Mucosa of gallbladder (tissue), 1 donor: ENCODE results near the gene PRRT4. TPM values are rescaled to one million over a fixed set of nuclear protein-coding genes. Genes with fewer than 3 reads are reported as not detected.

Experiments used
- DNase-seq: peaks from one replicate; pipeline ENCODE4 v3.0.0-alpha.2; 2020; ENCODE audit warnings: low spot score
- total RNA-seq: library from RNA; stranded (reverse); gene quantifications from one replicate; pipeline ENCODE4 v1.2.1, GENCODE V29; 2021
- donor health status: DM: no; HTN: no; CAD: no.

PRRT4 gene
- total RNA-seq, 1 donor from 2014 or later = 0.63 TPM

DNA sequence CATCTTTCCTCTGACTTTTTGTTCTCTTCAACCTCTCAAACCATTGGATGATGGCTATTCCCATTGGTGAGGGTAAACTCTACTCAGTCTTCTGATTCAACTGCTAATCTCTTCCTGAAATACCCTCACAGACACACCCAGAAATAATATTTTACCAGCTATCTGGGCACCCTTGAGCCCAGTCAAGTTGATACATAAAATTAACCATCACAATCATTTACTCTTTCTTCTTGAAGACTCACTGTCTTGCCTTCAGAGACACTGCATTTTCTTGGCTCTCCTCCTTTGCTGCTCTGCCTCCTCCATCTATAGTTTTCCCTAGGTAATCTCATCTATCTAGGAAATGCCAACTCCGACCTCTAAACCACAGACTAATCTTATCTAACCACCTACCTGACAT lies 12.6 kb upstream of the PRRT4 start:
- DNase-seq = no peak

DNA sequence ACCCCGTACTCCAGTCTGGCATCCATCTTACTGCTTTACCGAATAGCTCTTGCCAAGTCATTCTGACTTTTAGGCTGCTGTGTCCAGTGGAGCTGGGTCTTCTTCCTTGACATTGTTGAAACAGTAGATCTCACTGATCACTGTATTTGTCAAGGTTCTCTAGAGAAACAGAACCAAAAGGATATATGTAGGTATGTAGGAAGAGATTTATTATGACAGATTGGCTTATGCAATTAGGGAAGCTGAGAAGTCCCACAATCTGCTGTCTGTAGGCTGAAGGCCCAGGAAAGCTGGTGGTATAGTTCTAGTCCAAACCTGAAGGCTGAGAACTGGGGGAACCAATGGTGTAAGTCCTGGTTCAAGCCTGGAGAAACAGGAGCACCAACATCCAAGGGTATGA lies 12.1 kb upstream of the PRRT4 start:
- DNase-seq = no peak

DNA sequence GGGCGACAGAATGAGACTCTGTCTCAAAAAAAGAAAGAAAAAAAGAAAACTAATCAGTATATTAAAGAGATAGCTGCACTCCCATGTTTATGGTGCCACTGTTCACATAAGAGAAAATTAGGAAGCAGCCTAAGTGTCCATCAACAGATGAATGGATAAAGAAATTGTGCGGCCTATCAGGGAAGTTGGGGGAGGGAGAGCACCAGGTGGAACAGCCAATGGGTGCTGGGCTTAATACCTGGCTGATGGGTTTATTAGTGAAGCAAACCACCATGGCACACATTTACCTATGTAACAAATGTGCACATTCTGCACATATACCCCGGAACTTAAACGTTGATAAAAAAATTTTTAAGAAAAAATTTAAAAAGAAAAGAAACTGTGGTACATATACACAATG lies 9.0 kb upstream of the PRRT4 start:
- DNase-seq = no peak

DNA sequence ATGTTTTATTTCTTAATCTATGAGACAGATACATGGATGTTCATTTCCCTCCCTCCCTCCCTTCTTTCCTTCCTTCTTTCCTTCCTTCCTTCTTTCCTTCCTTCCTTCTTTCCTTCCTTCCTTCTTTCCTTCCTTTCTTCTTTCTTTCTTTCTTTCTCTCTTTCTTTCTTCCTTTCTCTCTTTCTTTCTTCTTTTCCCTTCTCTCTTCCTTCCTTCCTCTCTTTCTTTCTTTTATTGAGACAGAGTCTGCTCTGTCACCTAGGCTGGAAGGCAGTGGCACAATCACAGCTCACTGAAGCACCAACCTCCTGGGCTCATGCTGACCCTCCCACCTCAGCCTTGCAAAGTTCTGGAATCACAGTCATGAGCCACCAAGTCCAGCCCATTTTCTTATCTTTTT lies 5.5 kb upstream of the PRRT4 start:
- DNase-seq = no peak

DNA sequence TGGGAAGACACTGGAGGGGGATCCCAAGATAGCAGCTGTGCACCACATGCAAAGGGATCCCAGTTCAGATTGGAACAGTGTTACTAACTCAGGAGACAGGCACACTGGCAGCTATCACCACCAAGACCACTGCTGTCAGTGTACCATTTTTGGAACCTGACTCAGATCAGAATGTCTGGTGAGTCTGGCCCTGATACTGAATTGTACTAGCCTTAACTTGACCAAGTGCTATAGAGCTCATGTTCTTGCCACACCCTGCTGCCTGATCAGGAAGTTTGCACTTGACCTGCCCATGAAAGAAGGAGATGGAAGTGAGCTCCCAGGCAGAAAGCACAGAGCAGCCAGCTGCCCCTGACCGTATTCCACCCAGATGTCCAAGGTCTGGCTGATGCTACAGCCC lies 4.8 kb upstream of the PRRT4 start:
- DNase-seq = no peak

DNA sequence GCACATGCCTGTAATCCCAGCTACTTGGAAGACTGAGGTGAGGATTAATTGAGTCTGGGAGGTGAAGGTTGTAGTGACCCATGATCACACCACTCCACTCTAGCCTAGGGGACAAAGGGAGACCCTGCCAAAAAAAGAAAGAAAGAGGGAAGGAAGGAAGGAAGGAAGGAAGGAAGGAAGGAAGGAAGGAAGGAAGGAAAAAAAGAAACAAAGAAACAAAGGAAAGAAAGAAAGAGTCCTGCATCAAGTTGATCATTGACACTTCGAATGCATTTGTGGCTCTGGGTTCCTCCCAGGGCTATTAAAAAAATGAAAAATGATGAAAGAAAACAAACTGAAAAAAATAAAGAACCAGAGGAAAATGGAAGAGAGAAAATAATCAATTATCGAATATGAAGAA lies 3.9 kb upstream of the PRRT4 start:
- no peak for DNase-seq

DNA sequence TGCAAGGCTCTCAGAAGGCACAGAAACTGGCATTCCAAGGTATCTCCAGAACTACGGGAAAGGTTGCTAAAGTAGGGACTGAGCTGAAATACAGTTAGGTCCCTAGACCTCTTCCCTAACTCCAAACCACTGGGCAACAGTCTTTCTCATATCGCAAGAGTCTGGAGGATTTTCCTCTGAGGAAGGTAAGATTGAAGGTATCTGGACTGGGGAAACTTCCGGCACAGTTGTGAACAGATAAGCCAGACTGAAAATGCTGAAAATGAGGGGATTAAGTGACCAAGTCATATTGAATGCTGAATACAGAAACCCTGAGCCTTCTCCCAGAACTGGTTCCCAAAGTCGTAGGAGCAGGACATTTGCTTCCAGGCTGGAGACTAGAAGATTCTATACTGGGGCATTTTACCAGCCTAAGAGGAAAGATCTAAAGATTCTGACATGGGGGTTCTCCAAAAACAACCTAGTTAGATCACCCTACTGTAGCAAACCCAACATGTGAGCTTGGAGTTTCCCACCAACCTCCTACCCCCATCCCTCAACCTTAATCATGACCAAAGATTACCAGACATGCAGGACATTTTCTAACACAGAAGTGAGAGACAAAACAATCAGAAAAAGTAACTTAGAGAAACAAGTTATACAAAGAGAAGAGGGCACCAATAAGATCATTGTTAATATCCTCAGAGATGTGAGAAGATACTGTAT lies 2.8 kb upstream of the PRRT4 start:
- no peak for DNase-seq

DNA sequence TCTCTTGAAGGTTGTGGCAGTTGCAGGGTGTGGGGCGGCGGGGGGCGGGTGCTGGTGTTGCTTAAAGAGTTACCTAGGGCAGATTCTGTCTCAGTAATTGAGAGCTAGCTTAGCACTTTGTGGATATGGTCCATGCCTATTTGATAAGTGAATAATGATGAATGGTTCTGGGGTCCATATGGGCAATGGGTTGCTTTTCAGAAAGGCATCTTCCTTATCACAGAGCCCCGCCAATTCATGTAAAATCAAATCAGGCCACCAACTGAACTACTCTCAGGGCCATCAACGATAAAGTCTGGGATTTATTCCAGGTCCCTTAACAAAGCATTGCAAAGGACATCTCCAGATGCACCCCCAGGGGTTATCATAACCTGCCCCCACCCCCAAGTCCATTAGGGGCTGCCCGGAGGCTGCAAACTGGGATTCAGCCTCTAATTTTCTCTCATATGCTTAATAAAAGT lies 1.8 kb upstream of the PRRT4 start:
- no peak for DNase-seq

DNA sequence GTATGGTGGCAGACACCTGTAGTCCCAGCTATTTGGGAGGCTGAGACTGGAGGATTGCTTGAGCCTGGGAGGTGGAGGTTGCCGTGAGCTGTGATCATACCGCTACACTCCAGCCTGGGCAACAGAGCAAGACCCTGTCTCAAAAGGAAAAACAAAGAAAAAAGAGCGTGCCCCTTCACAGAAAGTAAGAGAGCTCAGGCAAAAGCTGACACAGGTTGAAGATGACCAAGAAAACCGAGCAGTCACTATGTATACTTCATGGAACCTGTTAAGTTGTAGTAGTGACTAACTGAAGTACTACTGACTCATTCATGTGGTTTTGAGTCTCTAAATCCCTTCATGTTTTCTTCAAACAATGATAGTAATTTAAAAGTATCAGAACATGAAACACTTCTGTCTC lies 1.2 kb upstream of the PRRT4 start:
- no peak for DNase-seq

DNA sequence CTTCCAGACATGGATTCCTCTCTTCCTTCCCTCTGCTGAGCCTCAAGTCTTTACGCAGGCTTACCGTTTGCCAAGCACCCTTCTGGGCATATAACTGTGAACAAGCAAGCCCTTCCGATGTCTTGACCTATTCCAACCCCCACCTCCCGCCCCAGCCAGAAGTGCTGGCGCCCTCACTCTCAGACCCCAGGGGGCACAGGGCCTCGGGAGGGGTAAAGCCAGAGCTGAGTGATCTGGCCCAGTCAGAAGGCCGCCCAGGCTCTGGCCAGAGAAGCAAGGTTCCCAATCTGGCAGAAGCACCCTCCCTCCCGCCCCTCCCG lies 1.2 kb downstream of the PRRT4 start:
- no peak for DNase-seq

DNA sequence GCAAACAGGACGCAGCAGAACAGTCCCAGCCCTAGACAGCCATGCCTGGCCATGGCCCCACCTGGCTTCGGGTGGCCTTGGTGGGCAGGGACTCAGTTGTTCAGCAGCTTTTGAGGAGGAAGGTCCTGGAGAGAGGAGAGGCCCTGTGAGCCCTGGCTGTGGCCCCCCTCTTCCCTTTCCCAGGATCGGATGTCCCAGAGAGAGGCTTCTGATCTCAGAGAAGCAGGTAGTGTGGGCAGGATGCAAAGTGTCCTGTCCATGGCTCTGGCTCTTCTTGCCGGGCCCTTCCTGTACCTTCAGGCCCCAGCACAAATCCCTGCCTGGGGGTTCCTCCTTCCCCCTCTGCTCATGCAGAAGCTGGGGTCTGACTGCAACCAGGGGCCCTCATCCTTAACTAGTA lies 1.6 kb downstream of the PRRT4 start:
- no peak for DNase-seq

DNA sequence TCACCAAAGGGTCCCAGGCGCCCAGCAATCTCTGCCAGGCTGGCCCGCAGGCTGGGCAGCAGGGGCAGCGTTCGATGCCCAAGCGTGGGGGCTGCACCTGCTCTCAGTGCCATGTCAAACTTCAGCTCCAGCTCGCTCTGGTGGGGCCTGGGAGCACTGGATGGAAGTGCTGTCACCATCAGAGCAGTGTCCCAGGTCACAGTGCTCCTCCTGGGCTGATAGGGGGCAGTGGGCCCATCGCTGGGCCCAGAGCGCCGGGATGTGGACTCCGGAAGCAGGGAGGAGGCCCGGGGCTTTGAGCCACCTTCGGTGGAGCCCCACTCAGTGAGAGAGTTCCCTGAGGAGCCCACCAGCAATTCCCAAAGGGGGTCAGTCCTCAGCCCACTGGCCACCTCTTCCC lies 2.2 kb downstream of the PRRT4 start:
- DNase-seq = no peak

DNA sequence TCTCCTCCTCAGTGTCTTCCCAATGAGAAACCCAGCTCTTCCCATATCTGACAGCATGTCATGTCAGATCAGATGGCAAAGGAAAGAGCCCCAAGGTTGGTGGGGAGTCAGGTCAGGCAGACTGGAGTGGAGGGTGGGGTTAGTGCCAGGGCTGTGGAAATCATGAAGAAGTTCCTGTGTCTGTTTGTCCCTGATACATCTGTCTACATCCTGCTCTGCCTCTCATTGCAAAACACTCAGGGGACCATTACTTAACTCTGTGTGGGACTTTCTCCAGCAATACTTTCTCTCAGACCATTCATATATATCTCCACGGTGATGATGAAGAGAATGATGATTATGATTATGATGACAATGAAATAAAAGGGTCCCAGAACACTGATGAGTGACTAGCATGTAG lies 3.3 kb downstream of the PRRT4 start:
- DNase-seq = no peak

DNA sequence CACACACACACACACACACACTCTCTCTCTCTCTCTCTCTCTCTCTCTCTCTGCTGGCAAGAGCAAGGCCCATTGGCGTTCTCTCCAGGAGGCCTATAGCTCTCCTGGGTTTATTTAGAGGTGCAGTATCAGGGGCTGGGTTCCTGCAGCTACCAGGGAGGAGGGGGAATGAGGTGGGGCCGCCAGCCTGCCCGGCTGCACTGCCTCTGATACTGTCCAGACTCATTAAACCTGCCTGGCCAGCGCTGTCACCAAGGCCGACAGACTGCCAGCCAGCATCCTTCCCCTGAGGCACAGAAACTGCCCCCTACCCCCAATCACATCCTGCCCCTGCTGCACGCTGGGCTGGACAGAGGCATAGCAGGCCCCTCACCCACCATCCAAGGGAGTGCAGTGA lies 4.3 kb downstream of the PRRT4 start:
- DNase-seq = no peak

DNA sequence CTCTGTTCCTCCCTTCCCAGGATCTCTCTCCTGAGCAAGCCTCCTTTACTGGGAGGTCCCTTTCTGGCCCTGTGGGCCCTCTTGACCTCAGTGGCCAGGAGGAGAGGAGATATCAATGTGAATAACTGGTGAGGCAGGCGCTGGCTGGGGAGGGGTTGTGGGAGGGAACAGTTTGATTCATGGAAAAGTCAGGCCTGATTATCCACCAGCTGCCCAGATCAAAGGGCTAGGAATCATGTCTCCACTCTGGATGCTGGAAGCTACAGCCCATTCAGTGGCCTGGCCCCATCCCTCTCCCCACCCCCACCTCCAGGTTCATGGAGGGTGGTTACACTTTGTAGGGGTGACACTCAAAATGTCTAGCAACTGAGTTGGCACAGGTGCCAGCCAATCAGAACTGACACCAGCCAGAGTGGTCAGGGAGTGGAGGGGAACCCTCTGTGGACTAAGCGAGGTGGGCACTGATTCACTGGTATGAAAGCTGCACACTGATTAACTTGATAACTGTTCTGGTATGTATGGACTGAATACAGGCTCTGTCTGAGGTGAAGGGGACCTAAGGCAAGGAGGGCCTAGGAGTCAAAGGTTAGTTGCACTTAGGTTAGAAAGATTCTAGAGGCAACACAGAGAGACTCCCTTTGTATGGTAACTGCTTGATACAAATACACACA lies 4.8 kb downstream of the PRRT4 start:
- no peak for DNase-seq

DNA sequence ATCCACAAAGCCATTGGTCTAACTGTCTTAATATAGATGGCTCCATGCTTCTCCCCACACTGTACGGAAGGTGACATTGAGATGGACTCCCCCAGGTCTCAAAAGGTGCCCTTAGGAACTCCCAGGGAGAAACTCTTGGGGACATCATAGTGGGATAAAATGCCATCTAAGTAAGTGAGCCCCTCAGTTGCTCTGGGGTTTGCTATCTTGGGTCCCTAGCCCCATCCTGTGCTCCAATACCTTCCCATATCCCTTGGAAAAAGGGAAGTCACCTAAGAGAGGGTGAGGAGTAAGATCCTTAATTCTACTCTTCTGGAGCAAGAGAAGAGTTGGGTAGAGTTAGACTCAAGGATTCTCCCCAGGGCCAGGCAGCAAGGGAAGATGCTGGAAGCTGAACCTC lies 7.9 kb downstream of the PRRT4 start:
- no peak for DNase-seq

DNA sequence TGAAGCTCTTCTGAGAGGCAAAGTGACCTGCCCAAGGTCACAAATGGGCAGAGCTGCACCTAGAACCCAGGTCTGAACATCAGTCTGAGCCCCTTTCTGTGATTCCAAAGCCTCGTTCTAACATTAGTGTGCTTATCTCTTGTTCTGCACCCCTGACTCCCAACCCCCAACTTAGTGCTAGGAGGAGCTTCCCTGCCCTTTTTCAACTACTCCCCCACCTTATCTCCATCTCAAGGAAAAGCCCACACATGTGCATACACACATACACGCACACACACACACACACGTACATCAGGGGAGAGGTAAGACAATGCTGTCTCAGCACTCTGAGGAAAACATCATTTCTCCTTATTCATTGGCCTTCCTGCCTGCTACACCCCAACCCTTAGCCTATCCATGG lies 8.3 kb downstream of the PRRT4 start:
- DNase-seq = no peak

DNA sequence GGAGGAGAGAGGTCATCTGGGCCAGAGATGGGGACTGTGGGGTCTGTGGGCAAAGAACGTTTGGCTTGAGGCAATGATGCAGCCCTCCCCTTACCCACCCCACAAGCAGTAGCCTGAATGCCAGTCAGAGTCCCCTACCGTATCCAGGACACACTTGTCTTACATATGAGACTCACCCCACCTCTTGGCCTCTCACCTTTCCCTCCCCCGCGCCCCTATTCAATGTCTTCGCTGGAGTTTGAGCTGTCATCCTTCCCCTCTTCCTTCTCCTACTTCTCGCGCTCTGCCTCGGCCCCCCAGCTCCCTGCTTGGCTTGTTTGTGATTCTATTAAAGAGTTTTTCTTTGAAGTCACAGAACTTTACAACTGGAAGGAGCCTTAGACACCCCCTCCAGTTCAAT lies 8.9 kb downstream of the PRRT4 start:
- no peak for DNase-seq

DNA sequence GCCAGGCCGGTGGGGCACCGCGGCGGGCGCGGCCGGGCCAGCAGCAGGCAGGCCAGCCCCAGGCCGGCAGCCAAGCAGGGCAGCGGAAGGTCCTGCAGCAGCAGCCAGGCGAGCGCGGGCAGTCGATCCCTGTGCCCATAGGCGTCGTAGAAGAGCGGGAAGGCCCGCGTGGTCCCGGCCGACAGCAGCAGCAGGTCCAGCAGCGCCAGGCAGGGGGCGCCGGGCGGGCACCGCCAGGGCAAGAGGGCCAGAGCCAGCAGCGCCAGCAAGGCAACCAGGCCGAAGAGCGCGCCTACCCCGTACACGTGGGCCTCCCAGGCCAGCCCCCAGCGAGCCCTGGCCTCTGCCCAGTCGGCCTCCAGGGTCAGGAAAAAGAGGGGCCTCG lies 9.3 kb downstream of the PRRT4 start:
- no peak for DNase-seq

DNA sequence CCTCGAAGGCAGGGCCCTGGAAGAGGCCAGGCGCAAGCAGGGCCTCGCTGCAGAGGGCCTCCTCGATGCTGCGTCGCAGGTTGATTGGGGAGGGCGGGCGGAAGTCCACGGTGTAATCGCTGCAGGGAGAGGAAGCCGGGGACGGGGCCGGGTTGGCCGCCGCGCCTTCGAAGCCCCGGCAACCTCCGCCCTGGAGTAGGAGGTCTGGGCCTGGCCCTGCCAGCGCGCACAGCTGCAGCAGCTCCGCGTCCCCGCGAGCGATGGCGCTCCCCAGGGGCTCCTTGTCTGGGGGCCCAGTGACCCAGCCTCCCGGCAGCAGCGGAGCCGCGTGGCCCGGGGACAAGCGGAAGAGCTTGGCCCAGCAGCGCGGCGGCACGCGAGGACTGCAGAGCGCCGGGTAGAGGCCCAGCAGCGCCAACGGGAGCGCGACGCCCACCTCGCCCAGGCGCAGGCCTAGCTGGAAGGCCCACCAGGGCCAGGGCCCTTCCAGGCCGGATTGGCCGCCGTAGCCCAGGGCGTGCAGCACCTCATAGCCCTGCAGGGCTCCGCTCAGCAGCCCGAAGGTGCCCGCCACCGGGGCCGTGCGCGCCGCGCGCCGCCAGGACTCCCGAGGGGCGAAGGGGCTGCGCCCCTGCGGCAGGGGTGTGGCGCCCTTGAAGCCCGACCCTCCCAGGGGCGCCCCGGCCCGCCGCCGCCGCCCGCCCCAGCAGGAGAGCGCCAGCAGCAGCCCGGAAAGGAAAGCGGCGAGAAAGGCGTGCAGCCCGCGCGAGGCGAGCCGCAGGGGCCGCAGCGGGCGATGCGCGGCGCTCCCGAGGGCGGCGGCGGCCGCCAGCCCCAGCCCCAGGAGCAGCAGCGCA lies 10.0 kb downstream of the PRRT4 start:
- no peak for DNase-seq

DNA sequence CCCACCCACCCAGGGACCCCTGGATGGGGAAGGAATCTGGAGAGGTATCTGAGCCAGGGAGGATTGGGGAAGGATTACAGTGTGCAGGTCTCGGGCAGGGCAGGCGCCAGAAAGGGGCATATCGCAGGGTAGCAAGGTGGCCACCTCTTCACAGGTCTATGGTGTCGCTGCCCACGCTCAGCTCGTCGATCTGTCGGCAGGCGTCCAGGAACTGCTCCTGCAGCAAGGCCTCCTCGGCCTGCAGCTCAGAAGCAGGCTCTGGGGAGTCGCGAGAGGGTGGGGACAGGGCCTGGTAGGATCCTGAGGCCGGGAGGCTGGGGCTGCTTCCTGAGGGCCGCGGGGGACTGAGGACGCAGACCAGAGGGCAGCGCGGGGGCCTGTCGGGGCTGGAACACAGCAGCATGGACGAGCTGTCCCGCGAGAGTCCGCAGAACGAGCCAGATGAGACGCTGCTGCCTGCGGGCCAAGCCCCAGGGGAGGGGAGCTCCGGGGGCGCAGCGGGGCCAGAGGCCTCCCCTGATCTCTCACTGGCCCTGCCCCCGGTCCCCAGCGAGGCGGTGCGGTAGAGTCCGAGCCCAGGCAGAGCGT lies 10.7 kb downstream of the PRRT4 start:
- DNase-seq = no peak

DNA sequence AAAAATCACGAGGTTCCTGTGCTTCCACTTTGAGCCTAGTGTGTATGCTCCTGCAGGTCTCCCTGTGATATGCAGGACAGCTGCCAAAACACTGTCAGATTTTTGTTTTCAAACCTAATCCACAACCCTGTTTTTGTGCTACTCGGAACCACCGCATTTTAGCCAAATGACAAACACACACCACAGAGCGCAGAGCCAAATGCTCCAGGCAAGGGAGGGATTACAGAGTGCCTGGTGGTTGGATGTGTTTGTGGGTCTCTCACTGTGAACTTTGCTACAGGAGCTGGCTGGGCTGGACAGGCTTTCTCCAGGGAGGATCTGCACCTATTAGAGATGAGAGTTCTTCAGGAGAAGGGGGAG lies 12.0 kb downstream of the PRRT4 start:
- DNase-seq = no peak

DNA sequence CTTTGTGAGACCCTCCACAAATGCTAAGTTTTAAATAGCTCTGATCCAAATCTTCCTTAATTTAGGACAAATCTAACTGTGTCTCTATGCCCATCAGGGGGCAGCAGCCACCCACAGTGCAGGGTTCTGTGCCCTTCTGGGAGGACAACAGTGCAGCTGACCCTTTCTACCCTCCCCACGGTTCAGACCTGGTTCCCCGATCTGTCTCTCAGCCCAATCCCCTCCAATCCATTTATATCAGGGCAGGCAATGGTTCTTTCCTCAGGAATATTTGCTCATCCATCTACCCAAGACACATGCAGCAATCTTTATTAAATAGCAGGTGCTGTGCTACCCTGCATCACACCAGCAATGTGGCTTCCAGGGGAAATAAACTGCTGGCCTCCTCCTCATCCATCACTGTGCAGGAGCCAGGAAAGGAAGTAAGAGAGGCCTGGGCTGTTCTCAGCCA lies 13.8 kb downstream of the PRRT4 start:
- no peak for DNase-seq
